Loucy (cell line): ENCODE data around the gene NR2F2.

Experiments used
- H2AFZ ChIP-seq: fragments of 200-600 bp; sonication (generic); 2 replicates; pipeline ENCODE4 v1.6.0; 2016; ENCODE audit warnings: antibody characterized with exemption, mild to moderate bottlenecking, low read length, moderate library complexity
- H3F3A ChIP-seq: fragments of 200-600 bp; 2 replicates; pipeline ENCODE4 v1.6.0; 2016; ENCODE audit warnings: antibody characterized with exemption, low read depth, mild to moderate bottlenecking
- H3K27me3 ChIP-seq: fragments of 200-600 bp; sonication (generic); 2 replicates; pipeline ENCODE4 v1.6.1; 2014; ENCODE audit warnings: low read length, mild to moderate bottlenecking; ENCODE audit not compliant: insufficient read depth, poor library complexity, severe bottlenecking
- H3K36me3 ChIP-seq: fragments of 200-600 bp; sonication (generic); 2 replicates; pipeline ENCODE4 v1.6.1; 2016; ENCODE audit warnings: low read length; ENCODE audit not compliant: insufficient read depth
- H3K4me1 ChIP-seq: fragments of 200-600 bp; sonication (generic); 2 replicates; pipeline ENCODE4 v1.5.1; 2014; ENCODE audit warnings: low read length, mild to moderate bottlenecking; ENCODE audit not compliant: insufficient read depth, poor library complexity, severe bottlenecking
- H3K4me2 ChIP-seq: fragments of 200-600 bp; sonication (generic); 2 replicates; pipeline ENCODE4 v1.6.0; 2014; ENCODE audit warnings: antibody characterized with exemption, low read length, low read depth, mild to moderate bottlenecking; ENCODE audit not compliant: poor library complexity, severe bottlenecking
- H3K4me3 ChIP-seq: fragments of 200-600 bp; sonication (generic); 2 replicates; pipeline ENCODE4 v1.5.1; 2014; ENCODE audit warnings: low read length, mild to moderate bottlenecking, mixed read lengths; ENCODE audit not compliant: poor library complexity, severe bottlenecking
- H3K79me2 ChIP-seq: fragments of 200-600 bp; sonication (generic); 2 replicates; pipeline ENCODE4 v1.6.1; 2014; ENCODE audit warnings: low read length; ENCODE audit not compliant: insufficient read depth
- H3K9ac ChIP-seq: fragments of 200-600 bp; sonication (generic); 2 replicates; pipeline ENCODE4 v1.6.0; 2014; ENCODE audit warnings: mild to moderate bottlenecking, low read depth, low read length, moderate library complexity; ENCODE audit not compliant: poor library complexity, severe bottlenecking
- H3K9me2 ChIP-seq: fragments of 200-600 bp; sonication (generic); replicated peaks from 2 replicates; pipeline ENCODE4 v1.6.1; 2016; ENCODE audit warnings: low read depth, low read length, mixed read lengths
- H3K9me3 ChIP-seq: fragments of 200-600 bp; sonication (generic); 2 replicates; pipeline ENCODE4 v1.6.1; 2014; ENCODE audit warnings: mild to moderate bottlenecking, antibody characterized with exemption, low read length, low read depth; ENCODE audit not compliant: insufficient read depth
- H4K20me1 ChIP-seq: fragments of 200-600 bp; sonication (generic); 2 replicates; pipeline ENCODE4 v1.6.0; 2014; ENCODE audit warnings: antibody characterized with exemption, low read length, mild to moderate bottlenecking; ENCODE audit not compliant: insufficient read depth, poor library complexity, severe bottlenecking
- EZH2phosphoT487 ChIP-seq: fragments of 200-600 bp; IDR thresholded peaks from 2 replicates; pipeline ENCODE4 v1.6.1; 2018; ENCODE audit warnings: antibody characterized with exemption, mild to moderate bottlenecking, moderate library complexity, borderline replicate concordance
- TF ChIP-seq, protein P1 (sequence below): fragments of 200-600 bp; sonication (generic); conservative IDR thresholded peaks from 2 replicates; pipeline ENCODE4 v1.5.1; 2014; ENCODE audit warnings: mild to moderate bottlenecking, antibody characterized with exemption, low read length

NR2F2 gene

DNA sequence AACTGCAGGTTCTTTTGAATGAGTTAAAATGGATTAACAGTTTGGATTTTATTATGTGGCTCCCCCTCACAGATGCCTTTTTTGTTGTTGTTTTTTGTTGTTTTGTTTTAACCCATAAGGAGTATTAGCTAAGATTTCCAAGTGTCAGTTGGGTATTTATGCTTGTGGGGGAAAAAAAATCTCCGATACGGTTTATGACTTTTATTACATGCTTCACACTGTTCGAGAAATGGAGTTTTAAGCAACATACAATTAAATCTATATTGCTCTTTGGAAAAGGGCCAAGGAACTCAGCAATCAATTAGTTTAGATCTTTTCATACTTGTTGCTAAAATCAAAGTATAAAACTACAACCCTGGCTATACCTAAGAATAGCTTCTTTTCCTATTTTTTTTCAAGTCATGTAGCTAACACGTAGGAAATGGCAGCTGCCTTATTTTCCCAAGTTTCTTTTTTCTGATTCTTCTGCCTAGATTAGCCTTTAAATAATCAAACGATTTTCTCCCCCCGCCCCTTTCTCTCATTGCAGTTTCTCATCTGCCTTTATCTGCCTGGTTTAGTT, 16.0 kb downstream of the NR2F2 start:
- no peak overlapping the region for H2AFZ ChIP-seq
- no peak overlapping the region for H3K4me2 ChIP-seq
- TF ChIP-seq, protein P1, sequence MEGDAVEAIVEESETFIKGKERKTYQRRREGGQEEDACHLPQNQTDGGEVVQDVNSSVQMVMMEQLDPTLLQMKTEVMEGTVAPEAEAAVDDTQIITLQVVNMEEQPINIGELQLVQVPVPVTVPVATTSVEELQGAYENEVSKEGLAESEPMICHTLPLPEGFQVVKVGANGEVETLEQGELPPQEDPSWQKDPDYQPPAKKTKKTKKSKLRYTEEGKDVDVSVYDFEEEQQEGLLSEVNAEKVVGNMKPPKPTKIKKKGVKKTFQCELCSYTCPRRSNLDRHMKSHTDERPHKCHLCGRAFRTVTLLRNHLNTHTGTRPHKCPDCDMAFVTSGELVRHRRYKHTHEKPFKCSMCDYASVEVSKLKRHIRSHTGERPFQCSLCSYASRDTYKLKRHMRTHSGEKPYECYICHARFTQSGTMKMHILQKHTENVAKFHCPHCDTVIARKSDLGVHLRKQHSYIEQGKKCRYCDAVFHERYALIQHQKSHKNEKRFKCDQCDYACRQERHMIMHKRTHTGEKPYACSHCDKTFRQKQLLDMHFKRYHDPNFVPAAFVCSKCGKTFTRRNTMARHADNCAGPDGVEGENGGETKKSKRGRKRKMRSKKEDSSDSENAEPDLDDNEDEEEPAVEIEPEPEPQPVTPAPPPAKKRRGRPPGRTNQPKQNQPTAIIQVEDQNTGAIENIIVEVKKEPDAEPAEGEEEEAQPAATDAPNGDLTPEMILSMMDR: no peak
- TF ChIP-seq EZH2phosphoT487: no peak
- H3K4me1 ChIP-seq: no peaks in the 10 kb centered on the region
- H3K9me3 ChIP-seq: no peaks in the 10 kb centered on the region
- H3K4me3 ChIP-seq: no peak overlapping the region
- H3K36me3 ChIP-seq: no peaks in the 10 kb centered on the region
- H3K9ac ChIP-seq: no peak overlapping the region
- no peaks in the 10 kb centered on the region for H3K79me2 ChIP-seq
- H3F3A ChIP-seq: no peaks in the 10 kb centered on the region
- no peaks in the 10 kb centered on the region for H3K9me2 ChIP-seq
- H3K27me3 ChIP-seq: no peaks in the 10 kb centered on the region
- H4K20me1 ChIP-seq: no peaks in the 10 kb centered on the region

DNA sequence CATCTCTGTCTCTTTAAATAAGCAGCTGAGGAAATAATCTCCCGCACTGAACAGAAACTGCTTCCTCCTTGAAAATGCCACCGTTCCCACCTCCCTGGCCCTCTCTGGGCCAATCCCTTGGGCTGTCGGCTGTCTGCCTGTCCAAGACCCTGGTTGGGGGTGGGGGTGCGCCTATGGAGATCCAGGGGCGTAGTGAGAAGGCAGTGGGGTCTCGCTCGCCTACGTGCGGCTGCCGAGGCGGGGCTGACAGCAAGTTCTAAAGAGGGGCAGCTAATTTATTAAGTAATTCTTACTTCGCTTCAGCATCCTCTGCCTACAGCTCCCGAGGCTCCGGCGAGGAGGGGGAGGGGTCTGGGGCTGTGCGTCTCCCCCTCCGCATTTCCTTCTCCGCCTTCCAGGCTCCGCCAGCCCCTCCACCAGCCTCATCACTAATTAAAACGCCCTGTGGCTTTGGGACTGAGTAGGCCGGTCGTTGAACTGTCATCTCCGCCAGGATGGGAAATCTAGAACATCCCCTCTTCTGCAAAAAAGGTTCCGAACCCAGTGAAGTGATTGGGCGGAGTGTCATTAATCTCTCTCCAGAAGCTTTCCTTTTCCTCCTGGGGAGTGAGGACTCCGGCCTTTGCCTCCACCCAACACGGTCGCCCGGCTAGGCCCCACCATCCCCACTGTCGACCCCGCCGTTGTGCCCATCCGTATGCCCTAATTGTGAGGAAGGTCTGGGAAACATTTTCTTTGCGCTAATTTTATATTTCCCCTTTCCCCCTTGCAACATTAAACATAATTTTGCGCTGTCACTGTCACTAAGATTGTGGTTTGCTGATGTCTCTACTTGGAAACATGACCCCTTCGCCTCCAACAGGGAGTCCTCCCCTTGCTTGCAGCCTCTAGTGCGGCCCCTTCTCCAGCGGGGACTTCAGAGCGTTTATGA, 16.9 kb downstream of the NR2F2 start:
- H3K4me1 ChIP-seq: no peaks in the 10 kb centered on the region
- H3K9me2 ChIP-seq: no peaks in the 10 kb centered on the region
- H3F3A ChIP-seq: no peaks in the 10 kb centered on the region
- no peak overlapping the region for H3K4me2 ChIP-seq
- H3K9ac ChIP-seq: no peak overlapping the region
- H2AFZ ChIP-seq: no peak overlapping the region
- no peaks in the 10 kb centered on the region for H3K36me3 ChIP-seq
- H3K9me3 ChIP-seq: no peaks in the 10 kb centered on the region
- H4K20me1 ChIP-seq: no peaks in the 10 kb centered on the region
- H3K27me3 ChIP-seq: no peaks in the 10 kb centered on the region
- H3K4me3 ChIP-seq: no peak overlapping the region
- H3K79me2 ChIP-seq: no peaks in the 10 kb centered on the region
- TF ChIP-seq, protein P1: no peak

DNA sequence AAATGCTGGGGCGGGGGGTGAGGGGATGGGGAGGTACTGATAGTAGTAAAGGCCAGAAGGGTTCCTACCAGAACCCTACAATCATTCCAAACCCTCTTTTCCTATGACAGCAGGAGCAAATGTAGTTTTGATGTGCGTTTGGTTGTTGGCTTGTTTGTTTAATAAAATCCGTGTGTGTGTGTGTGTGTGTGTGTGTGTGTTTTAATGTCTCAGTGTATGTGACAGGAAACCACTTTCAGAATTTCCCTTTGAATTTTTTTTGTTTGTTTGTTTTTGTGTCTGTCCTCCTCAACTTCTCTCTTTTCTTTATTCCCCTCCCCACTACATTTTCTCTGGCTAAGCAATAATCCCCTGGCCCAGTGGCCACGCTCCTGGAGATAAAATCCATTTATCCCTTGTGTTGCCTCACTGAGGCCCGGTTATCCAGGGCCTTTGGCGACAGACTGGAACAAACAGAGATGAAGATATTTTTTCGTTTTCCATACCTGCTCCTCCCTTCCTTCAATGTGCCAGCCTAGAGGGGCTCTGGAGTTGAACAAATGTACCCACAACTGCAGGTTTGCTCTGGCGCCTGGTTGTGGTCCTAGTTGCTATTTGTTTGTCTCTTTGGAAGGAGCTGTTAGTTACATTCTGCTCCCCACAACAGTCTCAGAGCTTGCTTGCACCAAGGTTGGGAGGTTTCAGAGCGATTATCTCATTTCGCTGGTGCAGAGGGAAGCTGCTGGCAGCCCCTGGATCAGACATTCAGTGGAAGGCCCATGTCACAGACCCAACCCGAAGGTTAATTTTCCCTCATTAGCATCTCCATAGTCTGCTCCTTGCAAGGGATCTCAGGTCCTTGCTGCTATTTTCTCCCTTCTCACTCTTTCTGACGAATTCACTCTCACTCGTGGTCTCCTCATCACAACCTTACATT, 17.9 kb downstream of the NR2F2 start:
- Histone ChIP-seq H3K36me3 (no peaks in the 10 kb centered on the region), H3K9me2 (no peaks in the 10 kb centered on the region), H2AFZ (no peak overlapping the region), H3K4me3 (no peak overlapping the region), H3K4me1 (no peaks in the 10 kb centered on the region), H3K79me2 (no peaks in the 10 kb centered on the region), H4K20me1 (no peaks in the 10 kb centered on the region), H3K9me3 (no peaks in the 10 kb centered on the region), H3K4me2 (no peak overlapping the region), H3K9ac (no peak overlapping the region), H3F3A (no peaks in the 10 kb centered on the region), H3K27me3 (no peaks in the 10 kb centered on the region)
- TF ChIP-seq, protein P1: no peak
- TF ChIP-seq EZH2phosphoT487: no peak
